Measurements from ENCODE around the gene ZNF341.

ZNF341 gene

DNA sequence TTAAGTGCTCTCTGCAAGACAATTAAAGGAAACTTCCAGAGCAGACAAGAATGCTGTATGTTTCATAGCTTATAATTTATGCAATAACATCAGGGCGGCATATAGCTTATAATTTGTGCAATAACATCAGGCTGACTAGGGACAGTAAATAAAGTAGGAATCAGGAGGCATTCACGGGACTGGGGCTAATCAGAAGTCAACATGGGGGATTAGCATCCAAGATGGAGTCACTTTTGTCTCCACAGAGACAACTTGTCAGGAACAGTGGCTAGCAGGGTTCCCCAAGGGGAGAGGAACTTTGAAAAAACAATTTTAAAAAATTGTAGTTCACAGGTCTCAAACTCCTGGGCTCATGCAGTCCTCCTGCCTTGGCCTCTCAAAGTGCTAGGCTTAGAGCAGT lies 3.3 kb upstream of the ZNF341 start:
- Histone ChIP-seq H3K9ac (ENCODE audit: low read depth, low read length) (no peak overlapping the region), H3K4me1 (ENCODE audit: insufficient read depth, low read length) (peaks cover 24% of the 10 kb centered on the region), H3K27ac (ENCODE audit: low read length) (no peak overlapping the region), H3K79me2 (ENCODE audit: insufficient read depth, low read length) (no peaks in the 10 kb centered on the region), H3K4me3 (ENCODE audit: low read depth in 1 of 2, low read length in 2 of 2) (no peak overlapping the region), H4K20me1 (ENCODE audit: insufficient read depth, low read length) (no peaks in the 10 kb centered on the region), H3K9me3 (ENCODE audit: insufficient read depth, low read length, severe bottlenecking) (no peaks in the 10 kb centered on the region), H3K36me3 (ENCODE audit: insufficient read depth, low read length) (no peaks in the 10 kb centered on the region), H3K27me3 (ENCODE audit: insufficient read depth, low read length, poor library complexity) (no peaks in the 10 kb centered on the region), H3K4me2 (ENCODE audit: insufficient read depth, low read length) (no peak overlapping the region), H2AFZ (ENCODE audit: low read depth, low read length) (no peak overlapping the region)
- no peak for ATAC-seq (ENCODE audit: insufficient read depth, low read depth)
- TF ChIP-seq, protein P1, sequence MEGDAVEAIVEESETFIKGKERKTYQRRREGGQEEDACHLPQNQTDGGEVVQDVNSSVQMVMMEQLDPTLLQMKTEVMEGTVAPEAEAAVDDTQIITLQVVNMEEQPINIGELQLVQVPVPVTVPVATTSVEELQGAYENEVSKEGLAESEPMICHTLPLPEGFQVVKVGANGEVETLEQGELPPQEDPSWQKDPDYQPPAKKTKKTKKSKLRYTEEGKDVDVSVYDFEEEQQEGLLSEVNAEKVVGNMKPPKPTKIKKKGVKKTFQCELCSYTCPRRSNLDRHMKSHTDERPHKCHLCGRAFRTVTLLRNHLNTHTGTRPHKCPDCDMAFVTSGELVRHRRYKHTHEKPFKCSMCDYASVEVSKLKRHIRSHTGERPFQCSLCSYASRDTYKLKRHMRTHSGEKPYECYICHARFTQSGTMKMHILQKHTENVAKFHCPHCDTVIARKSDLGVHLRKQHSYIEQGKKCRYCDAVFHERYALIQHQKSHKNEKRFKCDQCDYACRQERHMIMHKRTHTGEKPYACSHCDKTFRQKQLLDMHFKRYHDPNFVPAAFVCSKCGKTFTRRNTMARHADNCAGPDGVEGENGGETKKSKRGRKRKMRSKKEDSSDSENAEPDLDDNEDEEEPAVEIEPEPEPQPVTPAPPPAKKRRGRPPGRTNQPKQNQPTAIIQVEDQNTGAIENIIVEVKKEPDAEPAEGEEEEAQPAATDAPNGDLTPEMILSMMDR (IDR thresholded peaks at IDR 0.05; ENCODE audit: borderline replicate concordance, extremely low read depth, low read length, poor library complexity, severe bottlenecking), result no peak
- no peak for TF ChIP-seq EZH2 (IDR thresholded peaks at IDR 0.05; ENCODE audit: borderline replicate concordance, low read depth, low read length, severe bottlenecking)
- DNase-seq, result no peak

DNA sequence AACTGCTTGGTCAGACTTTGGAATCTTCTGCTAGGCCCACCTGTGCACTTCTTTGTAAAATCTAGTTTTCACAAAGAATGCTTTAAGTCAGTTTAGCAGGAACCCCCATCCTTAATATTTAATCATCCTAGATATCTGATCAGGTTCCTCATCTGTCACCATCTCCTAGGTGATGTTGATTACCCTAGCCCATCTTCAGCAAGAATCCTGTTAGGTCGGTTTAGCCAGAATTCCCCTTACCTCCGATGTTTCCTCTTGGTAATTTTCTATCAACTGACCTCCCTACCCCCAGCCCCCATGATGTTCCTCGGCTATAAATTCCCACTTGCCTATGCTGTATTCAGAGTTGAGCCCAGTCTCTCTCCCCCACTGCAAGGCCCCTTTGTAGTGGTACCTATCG lies 2.7 kb upstream of the ZNF341 start:
- Histone ChIP-seq H3K9me3 (ENCODE audit: insufficient read depth, low read length, severe bottlenecking) (no peaks in the 10 kb centered on the region), H3K9ac (ENCODE audit: low read depth, low read length) (no peak overlapping the region), H3K4me2 (ENCODE audit: insufficient read depth, low read length) (no peak overlapping the region), H3K4me1 (ENCODE audit: insufficient read depth, low read length) (peaks cover 31% of the 10 kb centered on the region), H3K36me3 (ENCODE audit: insufficient read depth, low read length) (no peaks in the 10 kb centered on the region), H3K4me3 (ENCODE audit: low read depth in 1 of 2, low read length in 2 of 2) (no peak overlapping the region), H4K20me1 (ENCODE audit: insufficient read depth, low read length) (no peaks in the 10 kb centered on the region), H3K27ac (ENCODE audit: low read length) (no peak overlapping the region), H3K27me3 (ENCODE audit: insufficient read depth, low read length, poor library complexity) (no peaks in the 10 kb centered on the region), H3K79me2 (ENCODE audit: insufficient read depth, low read length) (no peaks in the 10 kb centered on the region), H2AFZ (ENCODE audit: low read depth, low read length) (no peak overlapping the region)
- TF ChIP-seq, protein P1 (IDR thresholded peaks at IDR 0.05; ENCODE audit: borderline replicate concordance, extremely low read depth, low read length, poor library complexity, severe bottlenecking), result no peak
- TF ChIP-seq EZH2 (IDR thresholded peaks at IDR 0.05; ENCODE audit: borderline replicate concordance, low read depth, low read length, severe bottlenecking), result no peak
- no peak for ATAC-seq (ENCODE audit: insufficient read depth, low read depth)
- DNase-seq, result no peak

DNA sequence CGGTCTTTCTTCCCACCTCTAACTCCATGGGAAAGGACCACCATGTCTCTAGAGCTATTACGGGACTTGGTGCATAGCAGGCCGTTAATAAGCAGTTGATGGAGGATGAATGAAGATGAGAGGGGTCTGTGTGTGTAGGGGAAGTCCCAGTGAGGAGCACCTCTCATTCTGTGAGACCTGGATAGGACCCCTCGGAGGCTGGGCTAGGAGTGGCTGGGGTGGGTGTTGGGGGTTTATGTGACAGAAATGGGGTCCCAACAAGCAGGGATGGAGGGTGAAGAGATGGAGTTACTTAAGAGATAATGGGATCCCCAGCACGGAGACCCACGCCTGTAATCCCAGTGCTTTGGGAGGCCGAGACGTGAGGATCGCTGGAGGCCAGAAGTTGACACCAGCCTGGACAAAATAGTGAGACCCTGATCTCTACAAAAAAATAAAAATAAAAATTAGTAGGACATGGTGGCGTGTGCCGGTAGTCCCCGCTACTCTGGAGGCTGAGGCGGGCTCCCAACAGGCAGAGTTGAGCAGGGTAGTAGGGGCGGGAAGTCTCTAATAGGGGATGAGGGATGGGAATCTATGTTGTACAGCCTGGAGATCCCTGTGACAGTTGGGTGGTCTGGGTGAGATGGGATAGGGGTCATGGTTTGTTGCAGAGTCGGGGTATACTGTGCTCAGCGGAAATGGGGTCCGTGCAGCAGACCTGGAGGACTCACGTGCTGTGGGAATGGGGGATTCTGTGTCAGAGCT lies 677 bp upstream of the ZNF341 start:
- H3K9ac ChIP-seq (ENCODE audit: low read depth, low read length), result peak overlapping the region; percentile 65
- H3K4me1 ChIP-seq (ENCODE audit: insufficient read depth, low read length), result peaks cover 37% of the 10 kb centered on the region
- TF ChIP-seq, protein P1 (IDR thresholded peaks at IDR 0.05; ENCODE audit: borderline replicate concordance, extremely low read depth, low read length, poor library complexity, severe bottlenecking), result no peak
- TF ChIP-seq EZH2 (IDR thresholded peaks at IDR 0.05; ENCODE audit: borderline replicate concordance, low read depth, low read length, severe bottlenecking), result no peak
- ATAC-seq (ENCODE audit: insufficient read depth, low read depth) (no peak), DNase-seq (no peak)
- peak overlapping the region; percentile 4 to 59; a peak in 3 of 4 replicates for H3K4me3 ChIP-seq (ENCODE audit: low read depth in 1 of 2, low read length in 2 of 2)
- H2AFZ ChIP-seq (ENCODE audit: low read depth, low read length), result peak overlapping the region; percentile 96
- peak overlapping the region; percentile 68 for H3K27ac ChIP-seq (ENCODE audit: low read length)
- H3K27me3 ChIP-seq (ENCODE audit: insufficient read depth, low read length, poor library complexity), result no peaks in the 10 kb centered on the region
- no peaks in the 10 kb centered on the region for H3K79me2 ChIP-seq (ENCODE audit: insufficient read depth, low read length)
- H3K9me3 ChIP-seq (ENCODE audit: insufficient read depth, low read length, severe bottlenecking), result peaks cover 4% of the 10 kb centered on the region
- H3K4me2 ChIP-seq (ENCODE audit: insufficient read depth, low read length), result peak overlapping the region; percentile 68
- no peaks in the 10 kb centered on the region for H3K36me3 ChIP-seq (ENCODE audit: insufficient read depth, low read length)
- H4K20me1 ChIP-seq (ENCODE audit: insufficient read depth, low read length), result no peaks in the 10 kb centered on the region

Measured in DND-41 (cell line).